Dendritic cell treated with granulocyte-macrophage colony-stimulating factor and Interleukin-4, amounts not matched to agents 40 ng/mL and 50 ng/mL, for 4 days (primary cell): ENCODE results near the gene HNRNPAB.

ENCODE experiments used
- H3K27ac Mint-ChIP-seq: one replicate; pipeline ENCODE4 v1.8.0; 2022; ENCODE audit warnings: mild to moderate bottlenecking, mixed read lengths
- H3K27me3 Mint-ChIP-seq: one replicate; pipeline ENCODE4 v1.8.0; 2022; ENCODE audit warnings: mild to moderate bottlenecking, mixed read lengths
- H3K36me3 Mint-ChIP-seq: one replicate; pipeline ENCODE4 v1.8.0; 2022; ENCODE audit warnings: low read depth, mixed read lengths
- H3K4me1 Mint-ChIP-seq: one replicate; pipeline ENCODE4 v1.8.0; 2022; ENCODE audit warnings: low read depth, mixed read lengths
- H3K4me3 Mint-ChIP-seq: one replicate; pipeline ENCODE4 v1.8.0; 2022; ENCODE audit warnings: mild to moderate bottlenecking, moderate library complexity, mixed read lengths
- H3K9me3 Mint-ChIP-seq: one replicate; pipeline ENCODE4 v1.8.0; 2022; ENCODE audit warnings: mixed read lengths
- intact Hi-C: fragments of 100-400 bp; cut with micrococcal nuclease; formaldehyde crosslinking; loops from one replicate; pipeline ENCODE4 v1.15.0; 2022

The HNRNPAB gene

GRCh38 chr5:178212241-178213002 lies 8.1 kb downstream of the HNRNPAB start:
- no peak overlapping the region for H3K27ac Mint-ChIP-seq
- no peak overlapping the region for H3K4me3 Mint-ChIP-seq
- H3K36me3 Mint-ChIP-seq: peaks cover 100% of the 10 kb centered on the region
- H3K27me3 Mint-ChIP-seq: no peaks in the 10 kb centered on the region
- peaks cover 48% of the 10 kb centered on the region for H3K4me1 Mint-ChIP-seq
- H3K9me3 Mint-ChIP-seq: no peaks in the 10 kb centered on the region
- intact Hi-C loops: no loop called here

- no peaks in the 10 kb centered on the region for H3K27me3 Mint-ChIP-seq
- H3K4me1 Mint-ChIP-seq: peaks cover 42% of the 10 kb centered on the region
- H3K4me3 Mint-ChIP-seq: no peak overlapping the region
- H3K27ac Mint-ChIP-seq: no peak overlapping the region
- intact Hi-C loops: no loop called here
- H3K9me3 Mint-ChIP-seq: no peaks in the 10 kb centered on the region
- peaks cover 100% of the 10 kb centered on the region for H3K36me3 Mint-ChIP-seq
Measured at GRCh38 chr5:178213003-178213461, 8.7 kb downstream of the HNRNPAB start.

GRCh38 chr5:178213748-178214151 lies 9.4 kb downstream of the HNRNPAB start:
- intact Hi-C loops: no loop called here
- no peaks in the 10 kb centered on the region for H3K27me3 Mint-ChIP-seq
- H3K36me3 Mint-ChIP-seq: peaks cover 99% of the 10 kb centered on the region
- H3K9me3 Mint-ChIP-seq: no peaks in the 10 kb centered on the region
- H3K27ac Mint-ChIP-seq: peak overlapping the region; percentile 2
- H3K4me1 Mint-ChIP-seq: peaks cover 34% of the 10 kb centered on the region
- no peak overlapping the region for H3K4me3 Mint-ChIP-seq

GRCh38 chr5:178214160-178214803 lies 9.9 kb downstream of the HNRNPAB start:
- no peaks in the 10 kb centered on the region for H3K9me3 Mint-ChIP-seq
- H3K36me3 Mint-ChIP-seq: peaks cover 99% of the 10 kb centered on the region
- no peaks in the 10 kb centered on the region for H3K27me3 Mint-ChIP-seq
- intact Hi-C loops: no loop called here
- H3K4me3 Mint-ChIP-seq: no peak overlapping the region
- H3K4me1 Mint-ChIP-seq: peaks cover 30% of the 10 kb centered on the region
- H3K27ac Mint-ChIP-seq: peak overlapping the region; percentile 2

GRCh38 chr5:178215280-178216002 lies 11.1 kb downstream of the HNRNPAB start:
- Mint-ChIP-seq H3K27me3 (no peaks in the 10 kb centered on the region), H3K4me1 (peaks cover 26% of the 10 kb centered on the region), H3K4me3 (no peak overlapping the region), H3K27ac (peak overlapping the region; percentile 23), H3K9me3 (no peaks in the 10 kb centered on the region), H3K36me3 (peaks cover 99% of the 10 kb centered on the region)
- intact Hi-C loops: no loop called here

GRCh38 chr5:178216088-178216534 lies 11.8 kb downstream of the HNRNPAB start:
- Mint-ChIP-seq H3K9me3 (no peaks in the 10 kb centered on the region), H3K4me3 (no peak overlapping the region), H3K27me3 (no peaks in the 10 kb centered on the region), H3K4me1 (peaks cover 33% of the 10 kb centered on the region), H3K36me3 (peaks cover 99% of the 10 kb centered on the region), H3K27ac (peak overlapping the region; percentile 55)
- intact Hi-C loops: no loop called here

GRCh38 chr5:178216779-178217178 lies 12.4 kb downstream of the HNRNPAB start:
- Mint-ChIP-seq H3K9me3 (no peaks in the 10 kb centered on the region), H3K27ac (peak overlapping the region; percentile 55), H3K27me3 (no peaks in the 10 kb centered on the region), H3K4me3 (no peak overlapping the region), H3K4me1 (peaks cover 39% of the 10 kb centered on the region), H3K36me3 (peaks cover 99% of the 10 kb centered on the region)
- intact Hi-C loops: no loop called here

GRCh38 chr5:178218237-178218776 lies 14.0 kb downstream of the HNRNPAB start:
- H3K4me1 Mint-ChIP-seq: peaks cover 55% of the 10 kb centered on the region
- H3K36me3 Mint-ChIP-seq: peaks cover 99% of the 10 kb centered on the region
- H3K4me3 Mint-ChIP-seq: no peak overlapping the region
- intact Hi-C loops: no loop called here
- no peak overlapping the region for H3K27ac Mint-ChIP-seq
- no peaks in the 10 kb centered on the region for H3K9me3 Mint-ChIP-seq
- H3K27me3 Mint-ChIP-seq: no peaks in the 10 kb centered on the region

GRCh38 chr5:178218827-178219226 lies 14.5 kb downstream of the HNRNPAB start:
- intact Hi-C loops: no loop called here
- peaks cover 99% of the 10 kb centered on the region for H3K36me3 Mint-ChIP-seq
- no peaks in the 10 kb centered on the region for H3K27me3 Mint-ChIP-seq
- peaks cover 60% of the 10 kb centered on the region for H3K4me1 Mint-ChIP-seq
- no peak overlapping the region for H3K27ac Mint-ChIP-seq
- H3K9me3 Mint-ChIP-seq: no peaks in the 10 kb centered on the region
- H3K4me3 Mint-ChIP-seq: no peak overlapping the region

GRCh38 chr5:178221282-178221681 lies 16.9 kb downstream of the HNRNPAB start:
- intact Hi-C loops: no loop called here
- H3K36me3 Mint-ChIP-seq: peaks cover 99% of the 10 kb centered on the region
- H3K9me3 Mint-ChIP-seq: no peaks in the 10 kb centered on the region
- H3K4me1 Mint-ChIP-seq: peaks cover 50% of the 10 kb centered on the region
- no peaks in the 10 kb centered on the region for H3K27me3 Mint-ChIP-seq
- H3K27ac Mint-ChIP-seq: peak overlapping the region; percentile 44
- no peak overlapping the region for H3K4me3 Mint-ChIP-seq

- H3K4me3 Mint-ChIP-seq: no peak overlapping the region
- H3K9me3 Mint-ChIP-seq: no peaks in the 10 kb centered on the region
- no peaks in the 10 kb centered on the region for H3K27me3 Mint-ChIP-seq
- intact Hi-C loops: no loop called here
- H3K4me1 Mint-ChIP-seq: peaks cover 44% of the 10 kb centered on the region
- H3K36me3 Mint-ChIP-seq: peaks cover 99% of the 10 kb centered on the region
- peak overlapping the region; percentile 44 for H3K27ac Mint-ChIP-seq
Measured at GRCh38 chr5:178221853-178222252, 17.5 kb downstream of the HNRNPAB start.

- Mint-ChIP-seq H3K4me3 (no peak overlapping the region), H3K4me1 (peaks cover 46% of the 10 kb centered on the region), H3K36me3 (peaks cover 99% of the 10 kb centered on the region), H3K27me3 (no peaks in the 10 kb centered on the region), H3K27ac (no peak overlapping the region), H3K9me3 (no peaks in the 10 kb centered on the region)
- intact Hi-C loops: no loop called here
Measured at GRCh38 chr5:178222292-178222691, 18.0 kb downstream of the HNRNPAB start.

GRCh38 chr5:178223196-178223773 lies 19.0 kb downstream of the HNRNPAB start:
- no peaks in the 10 kb centered on the region for H3K27me3 Mint-ChIP-seq
- peaks cover 55% of the 10 kb centered on the region for H3K4me1 Mint-ChIP-seq
- intact Hi-C loops: no loop called here
- H3K27ac Mint-ChIP-seq: no peak overlapping the region
- H3K9me3 Mint-ChIP-seq: no peaks in the 10 kb centered on the region
- peaks cover 100% of the 10 kb centered on the region for H3K36me3 Mint-ChIP-seq
- no peak overlapping the region for H3K4me3 Mint-ChIP-seq
